Activated T-cell treated with anti-CD3 and anti-CD28 coated beads for 24 hours (primary cell): Measurements from ENCODE around the gene CUTA.

ENCODE experiments used
- DNase-seq: peaks from one replicate; pipeline ENCODE4 v3.0.0-alpha.2; 2020; ENCODE audit warnings: low read depth

Gene CUTA

GRCh38 chr6:33439956-33440648 is 22.2 kb upstream of the CUTA start:
- no peak for DNase-seq

GRCh38 chr6:33438978-33439594 is 21.2 kb upstream of the CUTA start:
- no peak for DNase-seq

GRCh38 chr6:33437666-33438065 is 19.8 kb upstream of the CUTA start:
- no peak for DNase-seq

GRCh38 chr6:33434961-33435360 is 17.1 kb upstream of the CUTA start:
- DNase-seq, result no peak

- DNase-seq, result no peak
Observed at GRCh38 chr6:33433544-33434191, 15.8 kb upstream of the CUTA start.

- DNase-seq, result no peak
Observed at GRCh38 chr6:33433001-33433543, 15.2 kb upstream of the CUTA start.

- no peak for DNase-seq
Observed at GRCh38 chr6:33432546-33432945, 14.6 kb upstream of the CUTA start.

- DNase-seq, result no peak
Observed at GRCh38 chr6:33431880-33432541, 14.1 kb upstream of the CUTA start.

GRCh38 chr6:33430991-33431879 is 13.3 kb upstream of the CUTA start:
- peak; percentile 80 for DNase-seq

GRCh38 chr6:33430334-33430733 is 12.4 kb upstream of the CUTA start:
- DNase-seq, result no peak

- DNase-seq, result no peak
Observed at GRCh38 chr6:33429750-33430052, 11.8 kb upstream of the CUTA start.

GRCh38 chr6:33428966-33429749 is 11.3 kb upstream of the CUTA start:
- DNase-seq, result no peak

GRCh38 chr6:33428224-33428965 is 10.5 kb upstream of the CUTA start:
- DNase-seq, result no peak

- DNase-seq, result no peak
Observed at GRCh38 chr6:33427585-33428223, 9.8 kb upstream of the CUTA start.

GRCh38 chr6:33426590-33427511 is 8.9 kb upstream of the CUTA start:
- DNase-seq, result no peak

GRCh38 chr6:33425668-33426577 is 8.0 kb upstream of the CUTA start:
- DNase-seq, result peak; percentile 74

- no peak for DNase-seq
Observed at GRCh38 chr6:33424855-33425667, 7.2 kb upstream of the CUTA start.
